Fibroblast of skin of scalp (primary cell): ENCODE data around the gene SLC30A1. TPM values are rescaled to one million over a fixed set of nuclear protein-coding genes. Genes with fewer than 3 reads are reported as not detected.
"Not testable (repeated sequence)": the region's sequence is repeated elsewhere in the genome, so short reads cannot be mapped to it uniquely, and the experiment has no call there.

ENCODE experiments used
- DNase-seq: peaks from one replicate; pipeline ENCODE4 v3.0.0-alpha.2; 2013
- polyA plus RNA-seq, 2 experiments: library from polyadenylated mRNA; unstranded; fragments of 120-200 nt; gene quantifications; one replicate each; pipeline ENCODE4 v1.2.1, GENCODE V29; 2013; ENCODE audit not compliant: insufficient read length in 2 of 2

SLC30A1 gene, protein sequence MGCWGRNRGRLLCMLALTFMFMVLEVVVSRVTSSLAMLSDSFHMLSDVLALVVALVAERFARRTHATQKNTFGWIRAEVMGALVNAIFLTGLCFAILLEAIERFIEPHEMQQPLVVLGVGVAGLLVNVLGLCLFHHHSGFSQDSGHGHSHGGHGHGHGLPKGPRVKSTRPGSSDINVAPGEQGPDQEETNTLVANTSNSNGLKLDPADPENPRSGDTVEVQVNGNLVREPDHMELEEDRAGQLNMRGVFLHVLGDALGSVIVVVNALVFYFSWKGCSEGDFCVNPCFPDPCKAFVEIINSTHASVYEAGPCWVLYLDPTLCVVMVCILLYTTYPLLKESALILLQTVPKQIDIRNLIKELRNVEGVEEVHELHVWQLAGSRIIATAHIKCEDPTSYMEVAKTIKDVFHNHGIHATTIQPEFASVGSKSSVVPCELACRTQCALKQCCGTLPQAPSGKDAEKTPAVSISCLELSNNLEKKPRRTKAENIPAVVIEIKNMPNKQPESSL
- polyA plus RNA-seq (2013, experiment 1 of 2; ENCODE audit: insufficient read length), result 11.0 TPM
- polyA plus RNA-seq (2013, experiment 2 of 2; ENCODE audit: insufficient read length), result 11.8 TPM

DNA sequence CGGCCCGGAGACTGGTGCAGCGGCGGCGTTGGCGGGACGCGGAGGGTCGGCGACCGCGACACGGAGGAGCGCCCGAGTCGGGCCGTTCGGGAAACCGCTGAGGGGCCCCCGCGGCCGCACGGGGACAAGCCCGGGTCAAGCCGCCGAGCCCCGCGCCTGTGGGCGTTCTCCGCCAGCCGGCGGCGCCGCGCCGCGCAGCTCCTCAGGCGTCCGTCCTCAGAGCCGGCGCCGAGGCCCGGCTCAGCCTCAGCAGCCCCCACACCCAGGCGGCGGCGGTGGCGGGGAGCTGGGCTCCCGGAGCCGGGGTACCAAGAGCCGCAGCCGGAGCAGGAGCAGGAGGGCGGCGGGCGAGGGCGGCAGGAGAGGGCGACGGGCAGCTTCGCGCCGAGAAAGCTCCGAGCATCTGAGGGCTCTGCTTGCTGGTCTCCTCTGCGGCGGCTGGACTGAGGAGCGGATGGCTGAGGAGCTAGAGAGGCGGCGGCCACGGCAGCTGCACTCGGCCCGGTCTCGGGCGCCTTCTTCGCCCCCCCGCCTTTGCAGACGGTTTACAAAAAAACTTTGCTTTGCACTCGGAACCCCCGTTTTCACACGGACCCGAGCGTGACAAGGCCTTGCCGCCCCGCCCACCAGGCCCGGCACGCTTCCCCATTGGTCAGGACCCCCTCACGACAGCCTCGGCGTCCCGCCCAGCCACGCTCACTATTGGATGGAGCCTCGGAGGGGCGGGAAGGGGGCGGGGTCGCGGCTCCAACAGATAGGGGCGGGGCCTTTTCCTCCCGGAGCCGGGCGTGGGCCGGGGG, at the start of gene SLC30A1:
Gene SLC30A1 (minus strand): TSS at position 522 of the 800 bp plus-strand sequence. CDS start 549 bp downstream, outside the sequence.
- DNase-seq, result peak; percentile 99

DNA sequence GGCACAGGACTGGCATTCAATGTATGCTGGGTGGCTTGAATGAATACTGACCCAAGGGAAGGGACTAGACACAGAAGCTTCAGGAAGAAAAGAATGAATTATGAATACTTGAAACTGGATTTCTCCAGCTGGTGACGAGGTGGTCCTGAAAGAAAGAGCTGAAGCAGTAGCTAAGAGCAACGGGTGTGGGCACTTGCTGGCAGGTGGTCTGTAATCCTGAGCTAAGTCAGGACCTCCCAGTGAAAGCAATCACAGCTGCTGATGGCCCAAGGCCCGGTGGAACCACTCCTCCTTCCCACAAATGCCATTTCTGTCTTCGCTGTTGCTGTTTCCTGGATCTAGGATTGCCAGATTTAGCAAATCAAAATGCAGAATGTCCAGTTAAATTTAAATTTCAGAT, 49.5 kb upstream of the SLC30A1 start:
- no peak for DNase-seq

DNA sequence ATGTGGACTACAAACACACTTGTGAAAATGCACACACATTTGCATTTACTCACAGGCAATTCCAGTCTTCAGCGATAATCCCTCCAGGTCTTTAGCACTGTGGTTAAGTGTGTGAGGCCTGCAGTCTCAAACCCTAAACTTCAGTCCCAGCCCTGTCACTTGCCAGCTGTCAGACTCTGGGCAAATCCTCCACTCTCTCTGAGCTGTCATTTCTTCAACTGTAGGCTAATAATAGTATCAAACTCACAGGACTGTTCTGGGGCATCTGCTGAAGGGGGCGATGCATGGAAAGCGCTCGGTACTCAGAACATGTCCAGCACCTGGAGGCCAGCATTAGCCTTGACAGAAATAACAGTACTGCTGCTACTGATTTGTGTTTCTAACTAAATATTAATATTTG, 48.3 kb upstream of the SLC30A1 start:
- DNase-seq, result no peak

DNA sequence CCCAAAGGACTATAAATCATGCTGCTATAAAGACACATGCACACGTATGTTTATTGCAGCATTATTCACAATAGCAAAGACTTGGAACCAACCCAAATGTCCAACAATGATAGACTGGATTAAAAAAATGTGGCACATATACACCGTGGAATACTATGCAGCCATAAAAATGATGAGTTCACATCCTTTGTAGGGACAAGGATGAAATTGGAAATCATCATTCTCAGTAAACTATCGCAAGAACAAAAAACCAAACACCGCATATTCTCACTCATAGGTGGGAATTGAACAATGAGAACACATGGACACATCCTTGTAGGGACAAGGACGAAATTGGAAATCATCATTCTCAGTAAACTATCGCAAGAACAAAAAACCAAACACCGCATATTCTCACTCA, 46.9 kb upstream of the SLC30A1 start:
- DNase-seq, result not testable (repeated sequence)

DNA sequence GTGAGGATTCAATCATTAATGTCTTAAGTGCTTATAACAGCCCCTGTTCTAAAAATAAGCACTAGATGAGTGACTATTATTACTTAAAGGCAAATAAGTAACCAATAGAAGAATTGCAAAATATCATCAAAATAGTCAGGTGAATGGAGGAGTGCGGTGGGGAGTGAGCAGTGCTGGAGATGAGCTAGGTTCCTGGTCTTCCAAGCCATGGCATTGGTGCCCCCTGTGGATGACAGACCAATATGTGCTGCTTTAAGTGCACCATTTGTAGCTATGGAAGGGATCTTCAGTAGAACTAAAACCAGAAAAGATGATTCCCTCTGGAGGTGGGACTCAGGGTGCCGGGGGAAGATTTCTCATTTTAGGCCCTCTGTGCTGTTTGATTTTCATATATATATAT, 46.1 kb upstream of the SLC30A1 start:
- DNase-seq, result no peak

DNA sequence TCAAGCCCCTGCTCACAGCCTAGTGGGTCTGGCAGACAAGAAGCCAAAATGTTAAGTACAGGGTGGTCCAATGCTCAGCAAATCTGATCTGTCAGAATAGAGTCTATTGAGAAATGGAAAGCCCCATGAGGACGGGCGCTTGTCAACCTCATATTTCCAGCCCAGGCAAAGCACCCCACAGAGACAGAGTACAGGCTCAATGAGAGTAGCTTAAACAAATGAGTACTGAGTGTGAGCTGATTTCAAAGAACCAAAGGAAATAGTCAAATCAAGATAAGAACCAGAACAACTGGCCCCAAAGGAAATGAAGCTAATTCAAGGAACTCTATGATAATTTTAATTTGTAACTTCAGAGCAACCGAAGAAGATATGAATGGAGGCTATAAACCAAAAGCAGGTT, 44.6 kb upstream of the SLC30A1 start:
- DNase-seq, result no peak

DNA sequence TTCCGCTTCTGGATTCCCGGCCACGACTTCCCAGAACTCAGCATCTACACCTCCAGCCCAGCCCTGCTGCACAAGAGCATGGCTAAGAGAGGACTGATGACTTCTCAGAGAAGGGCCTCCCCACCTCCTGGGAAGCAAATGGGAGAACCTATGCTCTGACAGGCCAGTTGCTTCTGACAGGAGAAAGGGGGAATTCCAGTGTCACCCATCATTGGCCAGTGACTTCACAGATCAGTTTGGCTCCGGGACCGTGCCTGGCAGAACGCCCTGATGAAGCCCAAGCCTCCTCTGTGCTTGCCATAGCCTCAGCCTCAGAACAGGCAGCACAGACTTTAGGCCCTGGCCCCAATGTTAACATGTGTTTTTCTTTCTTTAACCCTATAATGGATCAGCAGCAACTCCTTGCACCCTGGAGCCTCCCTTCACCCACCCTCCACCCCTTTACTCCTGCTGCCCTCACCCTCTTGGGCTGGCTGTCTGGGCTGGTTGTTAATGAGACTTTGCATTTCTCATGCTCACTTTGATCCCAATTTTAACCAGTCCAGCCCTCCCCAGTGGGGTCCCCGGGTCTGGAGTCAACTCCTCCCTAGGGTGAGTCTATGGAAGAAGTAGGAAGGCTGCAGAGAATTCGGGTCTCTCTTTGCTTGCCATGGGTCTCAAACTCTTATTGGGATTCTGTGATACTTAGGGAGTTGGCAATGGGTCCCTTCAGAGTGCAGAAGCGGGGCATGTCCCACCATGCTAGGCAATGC, 42.7 kb upstream of the SLC30A1 start:
- no peak for DNase-seq

DNA sequence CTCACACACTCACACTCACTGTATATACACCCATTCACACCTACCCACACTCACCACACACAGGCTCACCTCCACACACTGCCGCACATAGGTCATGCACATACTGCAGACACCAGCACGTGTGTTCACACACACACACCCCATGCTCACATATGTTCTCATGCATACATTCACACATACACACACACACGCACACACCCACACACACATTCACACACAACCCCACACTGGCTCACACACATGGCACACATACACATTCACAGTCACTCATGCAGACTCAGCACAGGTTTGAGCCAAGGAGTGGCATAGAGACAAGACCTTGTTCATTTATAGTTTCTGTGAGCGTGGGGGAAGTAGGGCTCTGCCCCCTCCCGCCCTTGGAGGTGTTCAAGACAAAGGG, 41.1 kb upstream of the SLC30A1 start:
- no peak for DNase-seq

DNA sequence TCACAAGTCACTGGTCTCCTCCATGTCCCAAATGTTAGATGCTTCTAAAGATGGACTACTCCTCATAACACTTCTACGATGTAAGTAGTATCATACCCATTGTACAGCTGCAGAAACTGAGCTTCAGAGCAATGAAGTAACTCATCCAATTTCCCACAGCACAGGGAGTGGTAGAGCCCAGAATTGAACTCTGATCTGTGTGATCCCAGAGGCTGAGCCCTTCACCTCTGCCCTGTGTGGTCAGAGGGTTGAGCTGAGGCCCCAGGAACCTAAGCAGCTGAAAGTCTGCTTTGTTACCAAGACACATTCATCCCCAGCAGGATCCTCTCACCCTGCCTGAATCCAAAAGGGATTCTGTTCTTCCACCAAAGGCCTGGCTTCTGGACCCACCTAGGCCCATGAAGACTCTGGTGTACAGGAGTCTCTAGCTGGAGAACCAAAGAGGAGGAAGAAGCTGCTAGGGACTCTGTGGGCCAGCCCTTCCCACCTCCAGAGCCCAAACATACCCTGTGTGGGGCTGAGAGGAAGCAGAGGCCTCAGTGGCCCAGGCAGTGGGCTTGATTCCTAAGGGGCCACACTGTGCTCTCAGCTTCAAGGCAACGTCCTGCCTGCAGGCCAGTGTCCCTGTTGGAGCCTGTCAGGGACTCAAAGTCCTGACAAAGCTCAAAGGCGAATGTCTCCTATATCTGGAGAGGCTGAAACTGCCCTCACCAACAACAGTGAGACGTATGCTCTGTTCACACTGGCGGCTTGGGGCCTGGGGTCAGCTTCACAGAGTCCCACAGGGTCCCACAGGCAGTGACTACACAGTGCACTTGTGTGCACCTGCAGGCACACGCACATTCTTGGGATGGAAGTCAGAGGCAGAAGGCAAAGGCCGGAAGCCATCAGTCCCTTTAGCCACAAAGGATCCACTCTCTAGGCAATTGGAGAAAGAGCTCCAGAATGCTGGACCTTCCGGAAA, 40.4 kb upstream of the SLC30A1 start:
- DNase-seq, result no peak

DNA sequence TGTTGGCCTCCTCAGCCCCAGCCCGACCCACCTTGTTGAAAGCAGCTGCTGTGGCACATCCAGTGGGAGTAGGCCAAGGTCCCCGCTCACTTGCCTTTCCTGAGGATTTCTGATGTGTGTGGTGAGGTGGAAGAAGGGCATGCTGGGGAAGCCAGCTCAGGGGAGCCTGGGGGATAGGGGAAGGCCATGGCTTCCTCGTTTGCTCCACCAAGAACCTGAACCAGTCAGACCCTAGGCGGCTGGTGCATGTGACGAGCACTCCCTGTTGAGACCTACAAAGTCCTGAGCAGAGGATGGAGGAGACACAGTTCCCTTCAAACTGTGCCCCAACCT, 38.0 kb upstream of the SLC30A1 start:
- DNase-seq, result no peak

DNA sequence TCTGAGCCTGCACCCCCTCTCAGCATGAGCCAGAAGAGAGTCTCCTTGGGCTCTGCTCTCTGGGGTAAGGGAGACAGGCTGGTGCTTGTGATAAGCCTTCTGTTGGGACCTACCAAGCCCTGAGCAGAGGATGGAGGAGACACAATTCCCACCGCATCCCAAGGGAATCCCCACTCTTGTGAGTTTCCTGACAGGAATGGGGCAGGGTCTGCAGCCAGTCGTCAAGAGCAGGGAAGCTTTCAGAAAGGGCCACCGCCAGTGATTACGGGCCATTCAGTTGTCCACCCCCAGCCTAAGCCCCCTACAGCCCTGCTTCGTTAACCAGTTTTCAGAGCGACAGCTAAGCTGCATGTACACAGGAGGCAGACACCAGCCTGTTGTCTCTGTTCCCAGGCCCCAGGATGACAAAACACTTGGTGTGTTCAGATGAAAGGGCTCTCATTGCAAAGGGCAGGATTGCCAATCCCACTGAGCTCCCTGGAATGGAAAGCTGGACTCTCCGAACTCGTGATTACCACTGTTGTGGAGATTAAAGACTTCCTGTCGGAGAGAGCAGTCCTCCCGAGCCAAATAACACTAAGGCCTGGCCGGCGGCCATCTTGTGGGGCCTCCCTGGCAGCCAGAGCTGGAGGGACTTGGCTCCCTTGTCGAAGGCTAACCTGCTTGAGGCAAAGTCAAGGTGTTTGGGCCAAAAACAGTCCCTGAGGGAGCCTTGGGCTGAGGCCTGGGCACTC, 37.4 kb upstream of the SLC30A1 start:
- DNase-seq, result no peak

DNA sequence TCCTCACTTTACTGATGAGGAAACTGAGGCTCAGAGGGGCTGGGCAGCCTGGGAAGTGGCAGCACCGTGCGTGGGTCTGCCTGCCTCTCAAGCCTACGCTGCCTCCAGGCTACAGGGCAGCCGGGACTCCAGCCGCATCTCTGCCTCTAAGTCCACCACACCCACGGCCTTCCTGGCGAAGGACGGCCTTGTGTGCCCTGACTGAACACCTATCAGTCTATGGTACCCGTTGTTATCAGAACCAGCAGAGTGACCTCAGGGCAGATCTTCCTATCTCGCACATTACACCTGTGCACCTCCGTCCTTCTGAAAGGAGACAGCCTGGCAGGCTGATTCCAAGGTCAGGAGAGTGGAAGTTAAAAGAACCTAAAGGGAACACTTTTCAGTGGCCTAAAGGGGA, 35.7 kb upstream of the SLC30A1 start:
- no peak for DNase-seq

DNA sequence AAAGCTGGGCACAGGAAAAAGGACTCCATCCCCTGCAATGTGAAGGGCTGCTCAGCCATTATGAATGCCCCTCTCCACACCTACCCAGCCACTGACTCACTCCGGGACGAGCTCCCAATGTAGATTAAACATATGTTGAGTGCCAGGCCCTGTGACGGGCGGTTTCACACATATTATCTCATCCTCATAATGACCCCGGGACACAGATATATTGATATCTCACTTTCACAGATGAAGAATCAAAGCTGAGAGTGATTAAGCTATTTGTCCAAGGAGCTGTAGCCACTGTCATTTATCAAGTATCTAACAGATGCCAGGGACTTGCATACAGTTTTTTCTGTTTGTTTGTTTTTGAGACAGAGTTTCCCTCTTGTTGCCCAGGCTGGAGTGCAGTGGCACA, 35.0 kb upstream of the SLC30A1 start:
- DNase-seq, result no peak

DNA sequence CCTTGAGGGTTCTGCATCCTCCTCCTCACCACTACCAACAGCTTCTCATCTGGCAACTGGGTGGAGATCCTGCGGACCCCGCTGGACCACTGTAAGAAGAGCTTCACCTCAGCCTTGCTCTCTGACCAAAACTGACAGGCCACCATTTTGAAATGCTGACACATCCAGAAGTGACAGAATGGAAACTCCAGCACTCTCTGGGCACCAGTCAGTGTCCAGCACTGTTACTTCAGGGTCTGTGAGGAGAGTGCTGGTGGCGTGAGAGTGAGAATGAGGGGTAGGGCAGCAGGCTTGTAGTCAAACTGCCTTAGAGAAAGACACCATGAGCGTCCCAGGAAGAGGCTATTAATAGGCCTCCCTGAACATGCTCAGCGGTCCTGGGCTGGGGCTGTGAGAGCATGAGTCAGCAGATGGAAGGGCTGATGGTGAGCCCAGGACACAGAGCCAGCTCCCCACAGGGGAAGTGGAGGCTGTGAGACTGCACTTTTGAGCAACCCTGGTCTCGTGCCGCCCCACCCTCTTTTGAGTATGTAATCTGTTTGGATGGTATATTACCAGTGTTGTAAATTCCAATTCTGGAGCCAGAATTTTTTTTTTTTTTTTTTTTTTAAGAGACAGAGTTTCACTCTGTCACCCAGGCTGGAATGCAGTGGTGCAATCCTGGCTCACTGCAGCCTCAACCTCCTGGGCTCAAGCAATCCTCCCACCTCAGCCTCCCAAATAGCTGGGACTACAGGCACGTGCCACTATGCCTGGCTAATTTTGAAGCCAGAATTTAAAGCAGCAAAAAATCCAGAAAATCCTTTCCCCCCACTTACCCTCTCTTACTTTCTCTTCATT, 34.4 kb upstream of the SLC30A1 start:
- peak; percentile 97 for DNase-seq

DNA sequence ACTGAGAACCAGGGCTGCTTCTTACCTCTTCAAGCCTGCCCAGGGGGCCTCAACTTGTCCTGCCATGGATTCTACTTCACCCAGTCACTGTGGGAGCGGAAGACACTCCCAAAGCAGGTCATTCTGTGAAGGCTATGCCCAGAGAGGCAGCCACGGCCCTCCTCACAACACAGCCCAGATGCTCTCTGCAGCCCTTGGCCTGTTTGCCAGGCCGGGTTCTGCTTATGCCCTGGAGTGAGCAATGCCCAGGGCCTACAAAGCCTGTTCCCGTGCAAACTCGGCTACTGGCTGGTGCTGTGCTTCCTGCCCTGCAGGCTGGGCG, 33.8 kb upstream of the SLC30A1 start:
- no peak for DNase-seq

DNA sequence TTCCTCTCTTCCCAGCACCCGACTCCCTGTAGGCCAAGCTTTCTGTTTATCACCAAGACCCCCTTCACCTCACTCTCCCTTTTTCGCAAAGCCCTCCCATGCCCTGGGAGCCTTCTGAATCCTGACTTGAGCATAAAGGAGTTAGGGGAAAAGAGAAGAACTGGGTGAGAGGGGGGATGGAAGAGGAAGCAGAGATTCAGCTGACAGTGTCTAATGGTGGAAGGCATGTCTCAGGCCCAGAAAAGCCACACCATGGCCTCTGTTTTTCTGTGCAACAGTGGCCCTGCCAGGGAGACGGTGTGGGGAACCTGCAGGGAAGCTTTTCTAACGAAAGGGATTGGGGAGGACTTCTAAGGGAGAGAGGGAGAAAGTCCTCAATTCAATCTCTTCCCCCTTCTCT, 32.9 kb upstream of the SLC30A1 start:
- no peak for DNase-seq

DNA sequence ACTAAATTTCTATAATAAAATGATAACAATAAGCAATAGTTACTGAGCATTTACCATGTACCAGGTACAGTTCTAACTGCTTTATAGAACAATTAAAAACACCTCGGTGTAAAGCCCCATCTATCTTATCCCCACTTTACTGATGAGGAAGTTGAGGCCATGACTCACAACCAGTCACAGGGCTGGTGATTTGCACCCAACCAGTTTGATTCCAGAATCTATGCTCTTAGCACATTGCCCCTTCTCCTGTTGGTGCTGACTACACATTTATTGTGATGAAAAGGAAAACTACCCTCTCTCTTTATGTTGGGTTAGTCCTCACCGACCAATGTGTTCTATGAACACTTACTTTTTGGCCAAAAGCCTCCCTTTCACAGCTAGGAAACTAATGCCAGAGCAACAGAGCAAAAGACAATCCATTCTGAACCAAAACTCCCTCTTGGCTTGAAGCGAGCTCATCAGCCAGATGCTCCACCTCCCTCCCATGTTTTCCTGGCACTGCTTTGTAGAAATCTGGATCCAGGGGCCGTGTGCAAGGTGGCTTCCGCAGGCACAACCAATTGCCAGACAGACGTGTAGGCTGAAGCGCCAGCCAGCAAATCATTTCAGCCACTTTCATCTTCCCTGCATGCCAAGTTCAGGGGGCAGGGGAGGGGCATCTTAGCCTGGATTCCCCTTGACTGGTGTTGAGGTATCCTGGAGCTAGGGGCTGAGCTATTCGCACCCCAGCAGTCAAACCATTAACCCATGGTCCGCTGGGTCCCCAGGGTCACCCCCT, 32.0 kb upstream of the SLC30A1 start:
- peak; percentile 43 for DNase-seq

DNA sequence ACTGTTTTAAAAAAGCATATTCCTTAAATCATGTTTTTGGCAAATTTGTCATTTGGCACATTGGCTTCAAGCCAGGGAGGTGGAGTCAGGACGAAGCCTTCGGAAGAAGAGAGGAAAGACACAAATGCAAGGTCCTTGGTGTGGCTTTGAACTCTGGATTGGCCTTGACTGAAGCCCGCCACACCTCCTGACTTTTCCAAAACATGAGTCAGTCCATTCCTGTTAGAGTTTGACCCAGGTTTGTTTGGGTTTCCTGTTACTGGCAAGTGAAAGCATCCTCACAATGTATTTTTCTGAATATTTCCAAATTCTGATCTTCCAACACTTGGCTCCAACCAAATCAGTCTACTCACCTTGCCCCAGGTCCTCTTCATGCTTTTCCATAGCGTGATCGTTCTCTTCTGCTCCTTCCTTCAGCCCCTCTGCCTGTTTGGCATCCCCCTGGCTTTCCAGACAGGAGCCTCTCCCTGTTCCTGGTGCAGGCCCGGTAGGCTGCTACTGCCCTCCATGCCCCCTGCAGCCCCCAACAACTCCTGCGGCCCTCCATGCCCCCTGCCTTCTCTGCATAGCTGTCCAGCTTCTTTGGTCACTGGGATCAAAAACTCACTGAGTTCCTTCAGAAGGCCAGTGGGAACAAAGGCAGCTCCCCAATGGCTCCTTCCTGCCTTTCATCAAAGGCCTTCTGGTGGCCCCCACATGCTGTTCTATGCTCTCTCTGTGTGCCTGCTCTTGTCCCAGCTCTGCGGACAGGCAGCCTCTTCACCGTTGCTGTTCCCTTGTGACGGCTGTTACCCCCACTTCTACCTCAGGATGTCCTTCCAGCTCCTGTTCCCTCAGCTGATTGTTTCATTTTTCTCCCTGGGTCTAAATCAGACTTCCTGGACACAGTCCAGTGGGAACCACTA, 30.4 kb upstream of the SLC30A1 start:
- no peak for DNase-seq
